ENCODE results near the gene C19orf38.

C19orf38 gene

DNA sequence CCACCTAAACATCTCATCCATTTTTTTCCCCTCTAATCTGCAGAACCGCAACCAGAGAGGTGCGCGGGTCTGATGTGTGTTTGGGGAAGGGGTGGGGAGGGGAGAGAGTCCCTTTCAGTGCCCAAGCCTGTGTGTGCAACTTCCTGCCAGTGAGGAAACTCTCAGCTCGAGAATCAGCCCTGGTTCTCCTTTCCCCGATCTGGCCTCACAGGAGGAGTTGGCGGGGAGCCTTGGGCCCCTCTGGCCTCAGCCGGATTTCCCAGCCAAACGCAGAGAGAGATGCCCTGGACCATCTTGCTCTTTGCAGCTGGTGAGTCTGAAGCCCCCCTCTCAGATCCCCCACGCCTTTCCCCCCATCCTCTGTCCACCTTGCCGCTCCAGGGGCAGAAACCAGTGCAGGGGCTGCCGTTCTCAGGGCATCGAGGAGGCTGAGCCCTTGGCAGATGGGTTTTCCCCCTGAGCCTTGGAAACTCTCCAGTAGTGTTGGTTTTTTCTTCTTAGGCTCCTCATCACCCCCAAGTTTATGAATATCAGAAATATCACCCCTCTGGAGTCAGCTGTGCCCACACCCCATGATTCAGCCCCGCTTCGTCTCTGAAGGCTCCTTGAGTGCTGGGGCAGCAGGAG is at the start of gene C19orf38:
TSS of gene C19orf38 (plus strand) at position 186 of the 627 bp plus-strand sequence. CDS start at position 280, 94 bp downstream.
- H4K20me1 ChIP-seq (ENCODE audit: insufficient read depth, low read length), result no peaks in the 10 kb centered on the region
- H3K36me3 ChIP-seq (ENCODE audit: insufficient read depth, low read length), result peaks cover 6% of the 10 kb centered on the region; the same call in 1 of the 2 replicates
- H3K27me3 ChIP-seq (ENCODE audit: insufficient read depth, low read length), result peaks cover 10% of the 10 kb centered on the region
- H3K79me2 ChIP-seq (ENCODE audit: insufficient read depth, low read length), result no peaks in the 10 kb centered on the region
- no peaks in the 10 kb centered on the region for H3F3A ChIP-seq (ENCODE audit: insufficient read depth, low read length)
- H3K9me2 ChIP-seq (ENCODE audit: low read depth, low read length), result no peaks in the 10 kb centered on the region
- H3K9ac ChIP-seq (ENCODE audit: low read length), result no peak within 1 kb of the TSS; the same call in 1 of the 2 replicates
- no peak within 1 kb of the TSS for H3K4me3 ChIP-seq (ENCODE audit: low read depth, low read length, poor library complexity, severe bottlenecking)
- TF ChIP-seq, protein P1, sequence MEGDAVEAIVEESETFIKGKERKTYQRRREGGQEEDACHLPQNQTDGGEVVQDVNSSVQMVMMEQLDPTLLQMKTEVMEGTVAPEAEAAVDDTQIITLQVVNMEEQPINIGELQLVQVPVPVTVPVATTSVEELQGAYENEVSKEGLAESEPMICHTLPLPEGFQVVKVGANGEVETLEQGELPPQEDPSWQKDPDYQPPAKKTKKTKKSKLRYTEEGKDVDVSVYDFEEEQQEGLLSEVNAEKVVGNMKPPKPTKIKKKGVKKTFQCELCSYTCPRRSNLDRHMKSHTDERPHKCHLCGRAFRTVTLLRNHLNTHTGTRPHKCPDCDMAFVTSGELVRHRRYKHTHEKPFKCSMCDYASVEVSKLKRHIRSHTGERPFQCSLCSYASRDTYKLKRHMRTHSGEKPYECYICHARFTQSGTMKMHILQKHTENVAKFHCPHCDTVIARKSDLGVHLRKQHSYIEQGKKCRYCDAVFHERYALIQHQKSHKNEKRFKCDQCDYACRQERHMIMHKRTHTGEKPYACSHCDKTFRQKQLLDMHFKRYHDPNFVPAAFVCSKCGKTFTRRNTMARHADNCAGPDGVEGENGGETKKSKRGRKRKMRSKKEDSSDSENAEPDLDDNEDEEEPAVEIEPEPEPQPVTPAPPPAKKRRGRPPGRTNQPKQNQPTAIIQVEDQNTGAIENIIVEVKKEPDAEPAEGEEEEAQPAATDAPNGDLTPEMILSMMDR (IDR thresholded peaks at IDR 0.05; ENCODE audit: low read length), result no peak
- TF ChIP-seq EZH2 (IDR thresholded peaks at IDR 0.05; ENCODE audit: borderline replicate concordance, low read length), result no peak
- H3K4me1 ChIP-seq (ENCODE audit: insufficient read depth, low read length, severe bottlenecking), result no peaks in the 10 kb centered on the region
- H3K9me3 ChIP-seq (ENCODE audit: low read length), result peaks cover 8% of the 10 kb centered on the region
- no peak within 1 kb of the TSS for H3K27ac ChIP-seq (ENCODE audit: low read depth, low read length, poor library complexity, severe bottlenecking)
- no peak within 1 kb of the TSS for H3K4me2 ChIP-seq (ENCODE audit: low read length)
- H2AFZ ChIP-seq (ENCODE audit: low read length), result no peak within 1 kb of the TSS

DNA sequence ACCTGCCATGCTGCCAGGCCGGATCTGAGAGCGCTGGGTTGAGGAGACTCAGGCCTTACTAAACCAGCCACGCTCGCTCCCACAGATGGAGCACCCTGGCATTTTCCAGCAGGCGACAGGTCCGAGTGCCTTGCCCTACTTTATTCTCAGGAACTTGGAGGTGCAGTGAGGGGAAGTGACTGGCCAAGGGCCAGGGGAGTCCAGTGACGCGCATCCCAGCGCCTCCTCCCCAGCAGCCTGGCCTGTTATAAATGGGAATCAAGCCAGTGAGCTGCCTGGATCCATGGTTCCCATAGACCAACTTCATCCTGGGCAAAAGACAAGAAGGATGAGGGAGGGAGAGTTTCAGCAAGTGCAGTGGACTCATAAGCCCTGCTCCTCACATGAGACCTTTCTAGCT is 47.7 kb upstream of the C19orf38 start:
- H3K27me3 ChIP-seq (ENCODE audit: insufficient read depth, low read length), result no peaks in the 10 kb centered on the region
- H3K36me3 ChIP-seq (ENCODE audit: insufficient read depth, low read length), result peaks cover 86% of the 10 kb centered on the region
- no peaks in the 10 kb centered on the region for H4K20me1 ChIP-seq (ENCODE audit: insufficient read depth, low read length)
- no peaks in the 10 kb centered on the region for H3K9me3 ChIP-seq (ENCODE audit: low read length)
- H3F3A ChIP-seq (ENCODE audit: insufficient read depth, low read length), result no peaks in the 10 kb centered on the region
- no peaks in the 10 kb centered on the region for H3K79me2 ChIP-seq (ENCODE audit: insufficient read depth, low read length)
- no peaks in the 10 kb centered on the region for H3K9me2 ChIP-seq (ENCODE audit: low read depth, low read length)
- H3K4me3 ChIP-seq (ENCODE audit: low read depth, low read length, poor library complexity, severe bottlenecking), result no peak overlapping the region
- H3K4me2 ChIP-seq (ENCODE audit: low read length), result no peak overlapping the region
- peaks cover 12% of the 10 kb centered on the region for H3K4me1 ChIP-seq (ENCODE audit: insufficient read depth, low read length, severe bottlenecking)
- no peak overlapping the region for H3K9ac ChIP-seq (ENCODE audit: low read length)
- no peak overlapping the region for H2AFZ ChIP-seq (ENCODE audit: low read length)
- no peak for TF ChIP-seq EZH2 (IDR thresholded peaks at IDR 0.05; ENCODE audit: borderline replicate concordance, low read length)
- TF ChIP-seq, protein P1 (IDR thresholded peaks at IDR 0.05; ENCODE audit: low read length), result no peak
- no peak overlapping the region for H3K27ac ChIP-seq (ENCODE audit: low read depth, low read length, poor library complexity, severe bottlenecking)

DNA sequence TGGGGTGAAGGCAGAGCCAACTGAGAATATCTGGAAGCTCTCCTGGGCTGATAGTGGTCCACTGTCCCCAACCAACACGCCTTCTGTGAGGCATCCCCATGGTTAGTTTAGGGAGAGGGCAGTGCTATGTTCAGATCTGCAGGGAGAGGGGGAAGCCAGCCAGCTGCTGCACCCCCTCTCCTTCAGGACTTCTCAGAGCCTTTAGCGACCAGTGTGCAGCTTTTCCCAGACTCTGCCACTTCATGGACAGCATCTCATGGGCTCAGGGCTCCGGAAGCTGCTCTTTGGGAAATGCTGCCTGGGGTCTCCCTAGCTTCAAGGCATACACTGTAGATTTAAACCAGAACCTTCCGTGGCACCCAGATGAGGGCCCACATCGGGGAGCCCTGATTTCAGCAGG is 45.7 kb upstream of the C19orf38 start:
- peaks cover 2% of the 10 kb centered on the region for H3K4me1 ChIP-seq (ENCODE audit: insufficient read depth, low read length, severe bottlenecking)
- H4K20me1 ChIP-seq (ENCODE audit: insufficient read depth, low read length), result no peaks in the 10 kb centered on the region

More for the DNA sequence above, 45.7 kb upstream of the C19orf38 start:
- Histone ChIP-seq H2AFZ (ENCODE audit: low read length) (no peak overlapping the region), H3K4me3 (ENCODE audit: low read depth, low read length, poor library complexity, severe bottlenecking) (no peak overlapping the region), H3F3A (ENCODE audit: insufficient read depth, low read length) (no peaks in the 10 kb centered on the region), H3K9me3 (ENCODE audit: low read length) (no peaks in the 10 kb centered on the region), H3K36me3 (ENCODE audit: insufficient read depth, low read length) (peaks cover 76% of the 10 kb centered on the region), H3K27me3 (ENCODE audit: insufficient read depth, low read length) (no peaks in the 10 kb centered on the region), H3K9me2 (ENCODE audit: low read depth, low read length) (no peaks in the 10 kb centered on the region), H3K79me2 (ENCODE audit: insufficient read depth, low read length) (no peaks in the 10 kb centered on the region), H3K4me2 (ENCODE audit: low read length) (no peak overlapping the region), H3K27ac (ENCODE audit: low read depth, low read length, poor library complexity, severe bottlenecking) (no peak overlapping the region), H3K9ac (ENCODE audit: low read length) (no peak overlapping the region)
- TF ChIP-seq EZH2 (IDR thresholded peaks at IDR 0.05; ENCODE audit: borderline replicate concordance, low read length), result no peak
- TF ChIP-seq, protein P1 (IDR thresholded peaks at IDR 0.05; ENCODE audit: low read length), result no peak

Data from OCI-LY1 (cell line).